Activated CD8-positive, alpha-beta memory T cell treated with anti-CD3 and anti-CD28 coated beads for 36 hours (primary cell): ENCODE data around the gene BRME1. TPM values are rescaled to one million over a fixed set of nuclear protein-coding genes. Genes with fewer than 3 reads are reported as not detected.

ENCODE experiments used
- CTCF ChIA-PET: fragments of 350-600 bp; sonication (Branson Sonifier 250); formaldehyde crosslinking; loops from one replicate; lab custom pipeline; 2021; ENCODE audit warnings: antibody characterized with exemption; lab: Charles Lee
- POLR2A ChIA-PET: fragments of 350-600 bp; sonication (Branson Sonifier 250); formaldehyde crosslinking; loops from one replicate; lab custom pipeline; 2021; ENCODE audit warnings: antibody characterized with exemption; lab: Charles Lee
- total RNA-seq, 2 experiments: library from RNA; stranded (reverse); gene quantifications; one replicate each; pipeline ENCODE4 v1.2.3, GENCODE V29; 2021

BRME1 gene
- total RNA-seq, result 1 to 10 TPM; 6.9 TPM

GRCh38 chr19:13905634-13906520, at the start of gene BRME1, which contains the start of gene CC2D1A:
Gene BRME1, minus strand, starts transcription at chr19:13906117. Its CDS starts 1,225 bp downstream, at chr19:13904892.
Gene CC2D1A, plus strand, starts transcription at chr19:13906201. Its CDS starts 241 bp downstream, at chr19:13906442.
- POLR2A ChIA-PET, result interaction anchor here (0.7 to 1.2 kb wide), 2 partner anchors 126 kb away, joined by 3 to 4 read pairs; partner anchors contain the start of gene IL27RA
- CTCF ChIA-PET, result interaction anchor here (0.7 to 1.4 kb wide), 4 partner anchors 15 to 25 kb away, joined by 3 to 4 read pairs (median 3); no protein-coding TSS in a partner anchor

GRCh38 chr19:13954185-13954584, 48.3 kb upstream of the BRME1 start:
- CTCF ChIA-PET, result interaction anchor here (1.2 kb wide), 1 partner anchor 72 kb away, joined by 3 read pairs; no protein-coding TSS in a partner anchor
- POLR2A ChIA-PET, result interaction anchor here (0.9 kb wide), 1 partner anchor 28 kb away, joined by 4 read pairs; no protein-coding TSS in a partner anchor

GRCh38 chr19:13952931-13953531, 47.1 kb upstream of the BRME1 start:
- CTCF ChIA-PET, result interaction anchor here (0.5 to 2.0 kb wide), 9 partner anchors 27 to 143 kb away, joined by 3 to 5 read pairs (median 3); no protein-coding TSS in a partner anchor
- POLR2A ChIA-PET, result interaction anchor here (0.6 to 2.1 kb wide), 4 partner anchors 33 to 73 kb away, joined by 3 to 8 read pairs (median 6); partner anchors contain the start of gene RFX1

- CTCF ChIA-PET, result interaction anchor here (0.5 to 2.0 kb wide), 9 partner anchors 13 to 144 kb away, joined by 3 to 5 read pairs (median 3); partner anchors contain the start of gene MISP3
- POLR2A ChIA-PET, result interaction anchor here (0.6 to 2.1 kb wide), 5 partner anchors 27 to 147 kb away, joined by 4 to 8 read pairs (median 8); partner anchors contain the start of gene RFX1
Measured at GRCh38 chr19:13952154-13952930, 46.4 kb upstream of the BRME1 start, which contains the start of gene DCAF15. Gene DCAF15, plus strand, starts transcription at chr19:13952509. Its CDS starts 4 bp downstream, at chr19:13952513.

- ChIA-PET CTCF (interaction anchor here (0.7 to 2.0 kb wide), 6 partner anchors 13 to 124 kb away, joined by 3 to 5 read pairs (median 4); partner anchors contain the start of gene MISP3), POLR2A (interaction anchor here (0.5 to 2.1 kb wide), 5 partner anchors 28 to 147 kb away, joined by 4 to 8 read pairs (median 8); partner anchors contain the start of gene RFX1)
Measured at GRCh38 chr19:13951799-13952153, 45.9 kb upstream of the BRME1 start.

- ChIA-PET POLR2A (interaction anchor here (0.5 kb wide), 1 partner anchor 125 kb away, joined by 6 read pairs; no protein-coding TSS in a partner anchor), CTCF (interaction anchor here (0.7 to 2.0 kb wide), 4 partner anchors 12 to 1189 kb away, joined by 3 to 5 read pairs (median 3); no protein-coding TSS in a partner anchor)
Measured at GRCh38 chr19:13951043-13951442, 45.1 kb upstream of the BRME1 start.

- CTCF ChIA-PET, result interaction anchor here (0.7 kb wide), 1 partner anchor 93 kb away, joined by 3 read pairs; no protein-coding TSS in a partner anchor
- POLR2A ChIA-PET, result no interaction called here
Measured at GRCh38 chr19:13946414-13946813, 40.5 kb upstream of the BRME1 start.

GRCh38 chr19:13942023-13942684, 36.2 kb upstream of the BRME1 start:
- ChIA-PET CTCF (interaction anchor here (0.6 kb wide), 1 partner anchor 39 kb away, joined by 3 read pairs; no protein-coding TSS in a partner anchor), POLR2A (no interaction called here)

- POLR2A ChIA-PET, result no interaction called here
Measured at GRCh38 chr19:13938301-13939064, 32.6 kb upstream of the BRME1 start, which contains the start of gene PODNL1. Gene PODNL1, minus strand, starts transcription at chr19:13938417. Its CDS starts 236 bp downstream, at chr19:13938181.

GRCh38 chr19:13937479-13938300, 31.8 kb upstream of the BRME1 start:
- ChIA-PET CTCF (interaction anchor here (0.6 kb wide), 1 partner anchor 32 kb away, joined by 4 read pairs; no protein-coding TSS in a partner anchor), POLR2A (no interaction called here)

More at GRCh38 chr19:13938301-13939064, 32.6 kb upstream of the BRME1 start, which contains the start of gene PODNL1:
- CTCF ChIA-PET, result interaction anchor here (0.6 to 1.2 kb wide), 2 partner anchors 13 to 31 kb away, joined by 3 to 4 read pairs; no protein-coding TSS in a partner anchor

GRCh38 chr19:13935765-13936510, 30.0 kb upstream of the BRME1 start:
- POLR2A ChIA-PET, result no interaction called here
- CTCF ChIA-PET, result interaction anchor here (1.2 kb wide), 1 partner anchor 135 kb away, joined by 4 read pairs; no protein-coding TSS in a partner anchor

- ChIA-PET CTCF (no interaction called here), POLR2A (no interaction called here)
Measured at GRCh38 chr19:13934785-13935109, 28.8 kb upstream of the BRME1 start.

GRCh38 chr19:13932911-13933393, 27.0 kb upstream of the BRME1 start:
- ChIA-PET CTCF (interaction anchor here (1.4 to 1.6 kb wide), 2 partner anchors 15 to 18 kb away, joined by 3 read pairs; no protein-coding TSS in a partner anchor), POLR2A (interaction anchor here (0.5 kb wide), 1 partner anchor 72 kb away, joined by 3 read pairs; no protein-coding TSS in a partner anchor)

GRCh38 chr19:13932149-13932637, 26.3 kb upstream of the BRME1 start:
- POLR2A ChIA-PET, result no interaction called here

More at GRCh38 chr19:13932149-13932637, 26.3 kb upstream of the BRME1 start:
- CTCF ChIA-PET, result no interaction called here
